KOPT-K1 (cell line): ENCODE measurements around the gene SLC12A8.

Experiments
- H3K27ac ChIP-seq: fragments of 200-600 bp; sonication (generic); 2 replicates; pipeline ENCODE4 v1.5.1; 2016; ENCODE audit warnings: antibody characterized with exemption, mild to moderate bottlenecking, low read depth, low read length; ENCODE audit not compliant: poor library complexity, severe bottlenecking
- H3K36me3 ChIP-seq: fragments of 200-600 bp; sonication (generic); 2 replicates; pipeline ENCODE4 v1.5.1; 2017; ENCODE audit warnings: antibody characterized with exemption, mild to moderate bottlenecking, low read length, moderate library complexity; ENCODE audit not compliant: insufficient read depth
- H3K9me3 ChIP-seq: fragments of 200-600 bp; sonication (generic); 2 replicates; pipeline ENCODE4 v1.5.1; 2017; ENCODE audit warnings: antibody characterized with exemption, low read length, mild to moderate bottlenecking; ENCODE audit not compliant: insufficient read depth, poor library complexity, severe bottlenecking

SLC12A8 gene

GRCh38 chr3:125185805-125186204 lies 26.7 kb downstream of the SLC12A8 start:
- H3K36me3 ChIP-seq: no peaks in the 10 kb centered on the region
- H3K27ac ChIP-seq: no peak overlapping the region
- H3K9me3 ChIP-seq: no peaks in the 10 kb centered on the region

DNA sequence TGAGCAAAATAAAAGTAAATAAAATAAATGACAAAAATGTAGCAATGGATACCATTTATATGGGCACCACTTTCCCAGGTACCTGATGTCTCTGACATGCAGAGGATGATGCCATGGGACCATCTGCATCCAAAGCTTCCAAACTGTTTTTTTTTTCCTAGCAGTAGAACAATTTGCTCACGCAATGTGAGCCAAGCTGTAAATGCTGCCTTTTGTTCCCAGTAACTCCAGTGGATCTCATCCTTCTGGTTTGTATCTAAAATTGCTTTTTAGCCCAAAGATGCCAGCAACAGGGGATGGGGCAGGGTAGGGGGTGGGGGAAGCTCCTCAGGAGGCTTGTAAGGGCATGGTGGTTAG lies 32.7 kb downstream of the SLC12A8 start:
- Histone ChIP-seq H3K36me3 (no peaks in the 10 kb centered on the region), H3K27ac (no peak overlapping the region), H3K9me3 (peaks cover 3% of the 10 kb centered on the region)

- Histone ChIP-seq H3K36me3 (no peaks in the 10 kb centered on the region), H3K9me3 (peaks cover 3% of the 10 kb centered on the region)
Observed at GRCh38 chr3:125179143-125179883, 33.2 kb downstream of the SLC12A8 start.

DNA sequence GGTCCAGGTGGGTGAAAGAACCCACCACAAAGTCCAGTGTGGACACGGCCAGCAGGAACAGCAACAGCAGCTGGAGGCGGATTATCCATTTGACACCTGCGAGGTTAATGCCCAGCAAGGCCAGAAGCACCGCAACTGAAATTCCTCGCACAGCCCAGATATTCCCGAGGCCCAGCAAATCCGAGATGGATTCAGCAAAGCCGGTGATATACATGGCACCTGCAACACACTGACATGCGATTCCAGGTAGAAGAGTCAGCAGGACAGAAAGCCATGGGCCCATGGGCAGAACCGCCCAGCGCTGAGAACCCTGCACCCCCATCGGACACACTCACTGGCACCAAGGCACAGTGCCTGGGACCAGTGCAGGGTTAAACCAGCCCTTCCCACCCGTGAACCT lies 34.8 kb downstream of the SLC12A8 start:
- Histone ChIP-seq H3K27ac (no peak overlapping the region), H3K9me3 (peaks cover 3% of the 10 kb centered on the region), H3K36me3 (no peaks in the 10 kb centered on the region)

More at GRCh38 chr3:125179143-125179883, 33.2 kb downstream of the SLC12A8 start:
- no peak overlapping the region for H3K27ac ChIP-seq

DNA sequence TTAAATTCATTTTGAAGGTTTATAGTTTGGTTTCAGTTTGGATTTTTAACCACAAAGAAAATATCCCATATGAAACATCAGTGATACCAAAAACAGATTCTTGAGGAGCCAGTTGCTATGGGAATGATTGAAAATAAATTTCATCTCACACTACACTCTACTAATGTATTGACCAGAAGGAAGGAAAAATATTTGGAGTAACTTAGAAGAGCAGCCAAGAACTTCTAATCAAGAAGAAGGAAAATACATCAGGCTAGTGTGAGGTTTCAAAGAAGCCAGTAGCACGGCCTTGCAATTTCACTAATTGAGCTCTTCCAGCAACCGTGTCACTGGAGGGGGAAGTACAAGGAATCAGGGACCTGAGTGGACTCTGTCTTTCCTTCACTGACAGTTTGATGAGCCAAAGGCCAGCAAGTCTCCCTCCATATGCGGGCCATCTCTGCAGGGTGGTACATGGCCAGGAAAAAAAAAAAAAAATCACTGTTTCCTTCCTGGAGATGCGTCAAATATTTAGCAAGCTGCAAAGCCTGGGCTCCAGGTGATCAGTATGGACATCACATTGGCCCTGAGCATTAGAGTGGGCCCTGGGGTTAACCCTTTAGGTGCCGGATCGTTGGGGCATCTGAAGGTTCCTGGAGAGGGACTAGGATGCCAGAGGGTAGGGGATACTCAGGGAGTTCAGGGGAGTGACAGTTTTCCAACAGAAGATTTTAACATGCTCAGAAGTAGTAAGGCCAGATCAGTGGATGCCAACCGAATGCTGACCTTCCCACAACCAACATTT lies 37.1 kb downstream of the SLC12A8 start:
- no peaks in the 10 kb centered on the region for H3K36me3 ChIP-seq
- H3K27ac ChIP-seq: no peak overlapping the region
- peaks cover 3% of the 10 kb centered on the region for H3K9me3 ChIP-seq

DNA sequence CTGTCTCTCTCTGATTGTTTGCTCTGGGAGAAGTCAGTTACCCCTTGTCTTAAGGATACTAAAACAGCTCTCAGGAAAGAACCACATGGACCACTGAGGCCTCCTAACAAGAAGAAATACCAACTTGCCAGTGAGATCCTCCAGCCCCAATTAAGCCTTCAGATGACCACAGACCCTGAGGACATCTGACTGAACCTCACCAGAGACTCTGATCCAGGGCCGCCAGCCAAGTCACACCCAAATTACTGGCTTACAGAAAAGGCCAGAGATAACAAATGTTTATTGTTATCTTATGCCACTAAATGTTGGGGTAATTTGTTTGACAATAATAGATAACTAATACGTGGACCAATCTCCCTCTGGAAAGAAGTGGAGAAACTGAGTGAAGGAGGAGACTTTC lies 40.2 kb downstream of the SLC12A8 start:
- Histone ChIP-seq H3K9me3 (peaks cover 3% of the 10 kb centered on the region), H3K36me3 (no peaks in the 10 kb centered on the region), H3K27ac (no peak overlapping the region)

DNA sequence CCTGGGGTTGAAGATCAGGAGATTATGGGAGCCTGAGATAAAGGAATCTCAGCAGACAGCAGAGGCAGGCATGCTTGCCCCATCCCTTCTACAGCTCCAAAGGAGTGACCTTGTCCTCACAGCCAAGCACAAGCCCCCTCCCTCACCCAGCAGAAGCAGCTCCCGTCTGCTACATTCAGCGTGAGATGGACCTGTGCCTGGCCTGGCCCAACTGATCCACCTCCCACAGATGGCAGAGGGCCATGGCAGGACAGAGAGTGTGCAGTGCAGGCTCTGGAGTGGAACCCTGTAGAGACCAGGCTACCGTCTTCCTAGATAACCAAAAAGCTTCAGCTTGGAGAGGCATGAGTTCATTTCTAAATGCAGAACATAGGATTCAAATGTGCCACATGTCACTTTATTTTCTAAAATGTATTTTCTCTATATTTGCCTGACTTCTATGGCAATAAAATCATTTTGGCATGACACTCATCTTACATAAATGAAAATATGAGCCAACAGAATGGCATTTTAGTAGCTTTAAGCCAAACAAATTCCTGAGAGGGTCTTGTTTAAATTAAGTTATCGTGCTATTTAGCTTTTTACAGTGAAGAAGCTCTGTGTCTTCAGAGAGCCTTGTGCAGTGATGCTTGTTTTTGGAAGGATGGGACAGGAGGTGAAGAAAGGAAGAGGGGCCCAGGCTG lies 43.7 kb downstream of the SLC12A8 start:
- Histone ChIP-seq H3K36me3 (no peaks in the 10 kb centered on the region), H3K27ac (no peak overlapping the region), H3K9me3 (no peaks in the 10 kb centered on the region)

DNA sequence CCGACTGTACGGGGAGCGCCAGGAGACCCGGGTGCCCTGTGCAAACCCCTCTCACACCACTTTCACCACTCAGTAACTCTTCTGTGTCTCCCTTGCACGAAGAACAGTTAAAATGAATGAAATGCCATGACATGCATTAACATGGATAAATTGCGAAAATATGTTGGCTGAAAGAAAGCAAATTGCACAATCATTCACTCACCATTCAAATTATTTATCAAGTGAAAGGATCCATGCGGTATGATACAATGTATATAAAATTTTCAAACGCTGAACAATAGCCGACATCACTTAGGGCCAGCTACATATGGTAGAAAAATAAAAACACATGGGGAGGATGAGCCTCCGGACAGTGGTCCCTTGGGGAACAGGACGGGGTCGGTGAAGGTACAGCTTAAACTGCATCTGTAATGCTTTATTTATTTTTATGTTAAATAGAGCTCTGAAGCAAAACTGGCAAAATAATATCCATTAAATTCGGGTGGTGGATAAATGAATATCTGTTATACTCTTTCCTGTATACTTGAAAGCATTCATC lies 45.9 kb downstream of the SLC12A8 start:
- no peaks in the 10 kb centered on the region for H3K36me3 ChIP-seq
- H3K9me3 ChIP-seq: no peaks in the 10 kb centered on the region
- no peak overlapping the region for H3K27ac ChIP-seq

DNA sequence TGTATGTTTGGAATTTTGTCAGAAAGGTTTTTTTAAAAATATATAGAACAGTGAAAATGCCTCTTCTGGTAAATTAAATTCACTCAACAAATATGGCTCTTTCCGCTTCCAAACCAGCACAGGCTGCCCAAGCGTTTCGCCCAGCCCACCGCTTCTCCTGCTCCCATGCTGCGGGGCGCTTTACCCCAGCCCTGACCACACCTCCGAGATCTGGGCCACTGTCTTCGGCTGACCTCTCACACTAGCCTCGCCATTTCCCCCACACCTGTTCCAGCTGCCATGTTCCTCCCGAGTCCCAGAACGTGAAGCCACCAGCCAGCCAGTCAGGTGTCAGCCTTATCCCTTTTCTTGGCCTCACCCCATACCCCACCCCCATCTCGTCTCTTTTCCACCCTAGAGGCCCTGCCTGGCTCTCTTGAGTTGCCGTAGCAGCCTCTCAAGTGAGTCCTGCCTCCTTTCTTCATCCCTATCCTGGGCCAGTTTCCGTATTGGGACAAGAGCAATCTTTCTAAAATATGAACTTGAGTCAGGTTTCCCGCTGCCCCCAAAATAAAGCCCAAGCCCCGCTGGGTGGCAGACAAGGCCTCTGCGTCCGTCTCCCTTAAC lies 46.5 kb downstream of the SLC12A8 start:
- Histone ChIP-seq H3K36me3 (no peaks in the 10 kb centered on the region), H3K27ac (no peak overlapping the region), H3K9me3 (no peaks in the 10 kb centered on the region)

GRCh38 chr3:125165189-125165947 lies 47.2 kb downstream of the SLC12A8 start:
- Histone ChIP-seq H3K36me3 (no peaks in the 10 kb centered on the region), H3K9me3 (no peaks in the 10 kb centered on the region), H3K27ac (no peak overlapping the region)

DNA sequence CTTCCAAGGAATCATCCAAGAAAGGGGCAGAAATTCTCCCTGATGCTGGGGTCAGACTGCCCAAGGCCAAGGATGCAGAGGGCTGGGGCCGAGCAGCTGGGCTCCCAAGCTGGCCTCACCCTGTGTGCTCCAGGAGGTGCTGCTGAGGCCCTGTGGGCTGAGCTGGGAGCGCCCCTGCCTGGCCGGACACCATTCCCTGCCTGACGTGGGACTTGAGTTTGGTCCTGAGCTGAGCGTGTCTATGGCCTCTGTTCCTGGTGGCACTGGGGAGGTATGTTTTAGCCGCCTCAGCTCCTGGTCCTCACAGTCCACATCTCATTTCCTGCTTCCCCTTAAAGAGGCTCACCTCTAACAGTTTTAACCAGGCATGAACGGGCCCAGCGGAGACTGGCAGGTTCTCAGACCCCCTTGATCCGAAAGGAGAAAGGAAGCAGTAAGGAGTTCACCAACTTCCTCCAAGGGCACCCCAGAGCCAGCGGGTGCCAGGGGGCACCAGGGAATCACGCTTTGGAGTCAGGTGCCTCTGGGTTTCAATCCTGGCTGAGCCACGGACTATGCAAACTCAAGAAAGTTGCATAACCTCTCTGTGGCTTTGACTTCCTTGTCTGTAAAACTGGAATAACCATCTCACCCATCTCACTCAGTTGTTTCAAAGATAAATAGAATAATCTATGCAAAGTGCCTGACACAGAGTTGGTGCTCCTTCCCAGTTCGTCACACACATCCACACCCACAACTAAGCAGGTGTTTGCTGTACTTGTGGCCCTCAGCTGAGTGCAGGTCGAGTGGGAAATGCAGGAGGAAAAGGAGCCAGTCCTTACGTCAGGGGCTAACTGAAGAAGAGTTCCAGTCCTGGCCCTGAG lies 48.6 kb downstream of the SLC12A8 start:
- Histone ChIP-seq H3K9me3 (no peaks in the 10 kb centered on the region), H3K36me3 (no peaks in the 10 kb centered on the region), H3K27ac (no peak overlapping the region)

DNA sequence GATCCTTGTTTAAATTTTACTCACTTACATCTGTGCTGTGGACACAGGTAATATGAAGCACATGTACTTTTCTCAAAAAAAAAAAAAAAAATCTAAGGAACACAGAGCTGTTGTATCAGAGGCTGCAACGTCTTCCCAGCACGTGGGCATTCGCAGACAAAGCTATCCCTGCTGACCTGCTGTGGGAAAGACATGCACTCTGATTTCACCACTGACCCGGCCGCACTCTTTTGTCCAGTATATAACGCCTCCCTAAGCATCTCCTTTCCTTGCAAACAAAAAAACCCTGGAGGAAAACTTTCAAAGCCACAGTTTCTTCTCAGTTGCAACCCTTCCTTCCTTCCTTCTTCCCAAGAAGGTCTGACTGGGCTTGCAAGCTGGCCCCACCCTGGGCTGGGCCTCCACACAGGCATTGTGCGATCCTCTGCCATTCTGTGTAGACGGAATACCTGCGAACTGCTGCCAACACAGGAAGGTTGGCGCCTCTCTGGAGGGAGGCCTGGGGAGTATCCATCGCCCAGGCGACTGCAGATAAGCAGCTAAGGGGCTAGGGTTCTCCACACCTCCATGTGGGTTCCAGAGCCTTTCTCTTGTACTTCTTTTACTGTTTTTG lies 50.8 kb downstream of the SLC12A8 start:
- H3K36me3 ChIP-seq: no peaks in the 10 kb centered on the region
- H3K9me3 ChIP-seq: no peaks in the 10 kb centered on the region
- H3K27ac ChIP-seq: no peak overlapping the region

- Histone ChIP-seq H3K36me3 (no peaks in the 10 kb centered on the region), H3K9me3 (no peaks in the 10 kb centered on the region), H3K27ac (no peak overlapping the region)
Observed at GRCh38 chr3:125160606-125161371, 51.8 kb downstream of the SLC12A8 start.
